ENCODE results near the gene GNA15.

GNA15 gene

GRCh38 chr19:3113100-3114017 is 22.5 kb upstream of the GNA15 start:
- Histone ChIP-seq H3K36me3 (ENCODE audit: control insufficient read depth in 2 of 2, insufficient read depth in 1 of 2, low read length in 2 of 2) (peaks cover 0 to 18% of the 10 kb centered on the region in 2 experiments; a peak in 2 of 3 replicates), H3K9me3 (ENCODE audit: control insufficient read depth, insufficient read depth, low read depth, low read length) (no peaks in the 10 kb centered on the region), H3K4me3 (ENCODE audit: low read depth, low read length) (no peak overlapping the region), H3K4me1 (ENCODE audit: control insufficient read depth, insufficient read depth, low read length) (no peaks in the 10 kb centered on the region), H3K27ac (ENCODE audit: extremely low read depth, low read depth, low read length) (no peak overlapping the region)
- CTCF ChIA-PET, result interaction anchor here (0.5 to 1.3 kb wide), 3 partner anchors 13 to 380 kb away, joined by 3 to 6 read pairs (median 4); no protein-coding TSS in a partner anchor
- POLR2A ChIA-PET, result no interaction called here
- TF ChIP-seq ZFHX2 (tag by site-specific recombination; conservative IDR thresholded peaks at IDR 0.05) (no peak), ZNF654 (tag by site-specific recombination; IDR thresholded peaks at IDR 0.05; ENCODE audit: low read depth) (no peak), KLF17 (tag by site-specific recombination; IDR thresholded peaks at IDR 0.05) (no peak), MEIS1 (CRISPR knock-in tag; IDR thresholded peaks at IDR 0.05; ENCODE audit: borderline replicate concordance) (no peak), SCRT2 (tag by site-specific recombination; IDR thresholded peaks at IDR 0.05) (peak; percentile 53; the same call in 1 of the 2 replicates), MYNN (tag by site-specific recombination; IDR thresholded peaks at IDR 0.05; ENCODE audit: borderline replicate concordance) (no peak), ZNF133 (tag by site-specific recombination; IDR thresholded peaks at IDR 0.05) (no peak), ZNF837 (tag by site-specific recombination; IDR thresholded peaks at IDR 0.05) (no peak)
- TF ChIP-seq, protein P1, sequence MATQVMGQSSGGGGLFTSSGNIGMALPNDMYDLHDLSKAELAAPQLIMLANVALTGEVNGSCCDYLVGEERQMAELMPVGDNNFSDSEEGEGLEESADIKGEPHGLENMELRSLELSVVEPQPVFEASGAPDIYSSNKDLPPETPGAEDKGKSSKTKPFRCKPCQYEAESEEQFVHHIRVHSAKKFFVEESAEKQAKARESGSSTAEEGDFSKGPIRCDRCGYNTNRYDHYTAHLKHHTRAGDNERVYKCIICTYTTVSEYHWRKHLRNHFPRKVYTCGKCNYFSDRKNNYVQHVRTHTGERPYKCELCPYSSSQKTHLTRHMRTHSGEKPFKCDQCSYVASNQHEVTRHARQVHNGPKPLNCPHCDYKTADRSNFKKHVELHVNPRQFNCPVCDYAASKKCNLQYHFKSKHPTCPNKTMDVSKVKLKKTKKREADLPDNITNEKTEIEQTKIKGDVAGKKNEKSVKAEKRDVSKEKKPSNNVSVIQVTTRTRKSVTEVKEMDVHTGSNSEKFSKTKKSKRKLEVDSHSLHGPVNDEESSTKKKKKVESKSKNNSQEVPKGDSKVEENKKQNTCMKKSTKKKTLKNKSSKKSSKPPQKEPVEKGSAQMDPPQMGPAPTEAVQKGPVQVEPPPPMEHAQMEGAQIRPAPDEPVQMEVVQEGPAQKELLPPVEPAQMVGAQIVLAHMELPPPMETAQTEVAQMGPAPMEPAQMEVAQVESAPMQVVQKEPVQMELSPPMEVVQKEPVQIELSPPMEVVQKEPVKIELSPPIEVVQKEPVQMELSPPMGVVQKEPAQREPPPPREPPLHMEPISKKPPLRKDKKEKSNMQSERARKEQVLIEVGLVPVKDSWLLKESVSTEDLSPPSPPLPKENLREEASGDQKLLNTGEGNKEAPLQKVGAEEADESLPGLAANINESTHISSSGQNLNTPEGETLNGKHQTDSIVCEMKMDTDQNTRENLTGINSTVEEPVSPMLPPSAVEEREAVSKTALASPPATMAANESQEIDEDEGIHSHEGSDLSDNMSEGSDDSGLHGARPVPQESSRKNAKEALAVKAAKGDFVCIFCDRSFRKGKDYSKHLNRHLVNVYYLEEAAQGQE (tag by site-specific recombination; IDR thresholded peaks at IDR 0.05), result peak; percentile 81

GRCh38 chr19:3114018-3114726 is 21.7 kb upstream of the GNA15 start:
- CTCF ChIA-PET, result interaction anchor here (0.7 to 1.3 kb wide), 3 partner anchors 12 to 157 kb away, joined by 3 to 4 read pairs (median 3); no protein-coding TSS in a partner anchor
- H3K9me3 ChIP-seq (ENCODE audit: control insufficient read depth, insufficient read depth, low read depth, low read length), result no peaks in the 10 kb centered on the region
- H3K36me3 ChIP-seq (ENCODE audit: control insufficient read depth in 2 of 2, insufficient read depth in 1 of 2, low read length in 2 of 2), result peaks cover 0 to 23% of the 10 kb centered on the region in 2 experiments; a peak in 2 of 3 replicates
- no peaks in the 10 kb centered on the region for H3K4me1 ChIP-seq (ENCODE audit: control insufficient read depth, insufficient read depth, low read length)
- POLR2A ChIA-PET, result interaction anchor here (0.5 kb wide), 1 partner anchor 58 kb away, joined by 7 read pairs; no protein-coding TSS in a partner anchor
- no peak overlapping the region for H3K4me3 ChIP-seq (ENCODE audit: low read depth, low read length)
- H3K27ac ChIP-seq (ENCODE audit: extremely low read depth, low read depth, low read length), result no peak overlapping the region
- TF ChIP-seq, protein P2, sequence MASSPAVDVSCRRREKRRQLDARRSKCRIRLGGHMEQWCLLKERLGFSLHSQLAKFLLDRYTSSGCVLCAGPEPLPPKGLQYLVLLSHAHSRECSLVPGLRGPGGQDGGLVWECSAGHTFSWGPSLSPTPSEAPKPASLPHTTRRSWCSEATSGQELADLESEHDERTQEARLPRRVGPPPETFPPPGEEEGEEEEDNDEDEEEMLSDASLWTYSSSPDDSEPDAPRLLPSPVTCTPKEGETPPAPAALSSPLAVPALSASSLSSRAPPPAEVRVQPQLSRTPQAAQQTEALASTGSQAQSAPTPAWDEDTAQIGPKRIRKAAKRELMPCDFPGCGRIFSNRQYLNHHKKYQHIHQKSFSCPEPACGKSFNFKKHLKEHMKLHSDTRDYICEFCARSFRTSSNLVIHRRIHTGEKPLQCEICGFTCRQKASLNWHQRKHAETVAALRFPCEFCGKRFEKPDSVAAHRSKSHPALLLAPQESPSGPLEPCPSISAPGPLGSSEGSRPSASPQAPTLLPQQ (tag by site-specific recombination; IDR thresholded peaks at IDR 0.05), result no peak
- no peak for TF ChIP-seq ZBTB11 (tag by site-specific recombination; conservative IDR thresholded peaks at IDR 0.05; ENCODE audit: low read depth)
- no peak for TF ChIP-seq ZFP3 (tag by site-specific recombination; IDR thresholded peaks at IDR 0.05; ENCODE audit: low read depth)
- TF ChIP-seq GLI4 (tag by site-specific recombination; IDR thresholded peaks at IDR 0.05), result no peak
- TF ChIP-seq HOXA7 (CRISPR knock-in tag; IDR thresholded peaks at IDR 0.05; ENCODE audit: borderline replicate concordance), result no peak
- TF ChIP-seq BCL11A (tag by site-specific recombination; IDR thresholded peaks at IDR 0.05; ENCODE audit: low read depth), result no peak
- TF ChIP-seq OSR2 (tag by site-specific recombination; IDR thresholded peaks at IDR 0.05), result no peak
- no peak for TF ChIP-seq ZNF37A (tag by site-specific recombination; IDR thresholded peaks at IDR 0.05)
- no peak for TF ChIP-seq SP2 (tag by site-specific recombination; IDR thresholded peaks at IDR 0.05)
- no peak for TF ChIP-seq ZFP41 (tag by site-specific recombination; IDR thresholded peaks at IDR 0.05; ENCODE audit: borderline replicate concordance)
- no peak for TF ChIP-seq ZNF571 (tag by site-specific recombination; IDR thresholded peaks at IDR 0.05)
- TF ChIP-seq ZNF624 (tag by site-specific recombination; IDR thresholded peaks at IDR 0.05), result no peak
